ENCODE results near the gene PIP5K1A.
A peak's percentile ranks its signal among the peaks of the same experiment; 100 is the strongest.
"Not testable (repeated sequence)": the region's sequence is repeated elsewhere in the genome, so short reads cannot be mapped to it uniquely, and the experiment has no call there.

Gene PIP5K1A

DNA sequence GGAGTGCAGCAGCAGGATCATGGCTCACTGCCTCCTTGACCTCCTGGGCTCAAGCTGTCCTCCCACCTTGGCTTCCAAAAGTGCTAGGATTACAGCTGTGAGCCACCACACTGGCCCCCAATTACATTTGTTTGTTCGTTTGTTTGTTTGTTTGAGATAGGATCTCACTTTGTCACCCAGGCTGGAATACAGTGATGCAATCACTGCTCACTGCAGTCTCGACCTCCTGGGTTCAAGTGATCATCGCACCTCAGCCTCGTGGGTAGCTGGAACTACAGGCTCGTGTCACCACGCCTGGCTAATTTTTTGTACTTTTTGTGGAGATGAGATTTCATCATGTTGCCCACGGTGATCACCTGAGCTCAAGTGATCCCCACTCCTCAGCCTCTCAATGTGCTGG, 6.3 kb upstream of the PIP5K1A start:
- DNase-seq: no peak

DNA sequence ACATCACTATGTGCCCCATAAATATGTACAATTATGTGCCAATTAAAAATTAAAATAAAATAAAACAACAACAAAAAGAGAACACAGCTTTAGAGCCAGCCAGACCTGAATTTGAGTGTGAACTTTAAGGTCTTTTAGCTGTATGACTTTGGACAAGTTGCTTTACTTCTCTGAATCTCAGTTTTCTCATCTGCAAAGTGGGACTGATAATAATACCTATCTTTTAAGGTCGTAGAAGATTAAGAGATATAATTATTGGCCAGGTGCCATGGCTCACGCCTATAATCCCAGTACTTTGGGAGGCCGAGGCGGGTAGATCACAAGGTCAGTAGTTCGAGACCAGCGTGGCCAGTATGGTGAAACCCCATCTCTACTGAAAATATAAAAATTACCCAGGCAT, 5.0 kb upstream of the PIP5K1A start:
- DNase-seq: no peak

DNA sequence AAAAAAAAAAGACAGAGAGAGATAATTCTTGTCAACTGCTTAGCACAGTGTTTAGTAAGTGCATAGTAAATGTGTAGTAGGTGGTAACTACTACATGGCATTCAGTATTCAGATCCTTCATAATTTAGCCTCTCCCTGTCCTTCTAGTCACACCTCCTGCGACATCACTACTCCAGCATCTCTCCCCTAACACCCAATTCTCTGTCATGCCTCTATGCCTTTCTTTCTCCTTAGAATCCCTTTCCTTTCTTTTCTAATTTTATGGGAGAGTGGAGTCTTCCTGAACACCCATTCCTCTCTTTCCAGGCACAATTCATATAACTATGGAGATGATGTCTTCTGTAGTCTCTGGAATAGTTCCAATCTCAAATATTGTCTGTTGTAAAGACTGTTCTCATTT, 4.5 kb upstream of the PIP5K1A start:
- no peak for DNase-seq

DNA sequence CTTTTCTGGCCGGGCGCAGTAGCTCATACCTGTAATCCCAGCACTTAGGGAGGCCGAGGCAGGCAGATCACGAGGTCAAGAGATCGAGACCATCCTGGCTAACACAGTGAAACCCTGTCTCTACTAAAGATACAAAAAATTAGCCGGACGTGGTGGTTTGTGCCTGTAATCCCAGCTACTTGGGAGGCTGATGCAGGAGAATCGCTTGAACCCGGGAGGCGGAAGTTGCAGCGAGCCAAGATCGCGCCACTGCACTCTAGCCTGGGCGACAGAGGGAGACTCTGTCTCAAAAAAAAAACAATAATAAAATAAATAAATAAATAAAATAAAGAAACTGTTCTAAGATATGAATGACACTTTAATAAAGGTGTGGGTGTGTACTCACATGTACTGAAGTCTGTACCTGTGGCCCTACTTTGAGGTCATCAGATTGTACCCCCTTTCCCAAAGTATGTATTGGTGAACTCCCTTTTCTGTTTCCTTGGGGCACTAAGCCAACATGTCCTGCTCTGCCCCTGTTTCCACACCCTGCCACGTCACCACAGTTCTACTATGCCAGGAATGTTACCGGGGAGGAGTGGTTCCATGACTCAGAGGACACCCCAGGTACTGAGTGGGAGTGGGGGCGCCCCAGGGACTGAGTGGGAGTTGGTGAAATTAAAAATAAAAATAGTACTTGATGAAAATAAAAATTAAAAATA, 3.3 kb upstream of the PIP5K1A start:
- DNase-seq: not testable (repeated sequence)

DNA sequence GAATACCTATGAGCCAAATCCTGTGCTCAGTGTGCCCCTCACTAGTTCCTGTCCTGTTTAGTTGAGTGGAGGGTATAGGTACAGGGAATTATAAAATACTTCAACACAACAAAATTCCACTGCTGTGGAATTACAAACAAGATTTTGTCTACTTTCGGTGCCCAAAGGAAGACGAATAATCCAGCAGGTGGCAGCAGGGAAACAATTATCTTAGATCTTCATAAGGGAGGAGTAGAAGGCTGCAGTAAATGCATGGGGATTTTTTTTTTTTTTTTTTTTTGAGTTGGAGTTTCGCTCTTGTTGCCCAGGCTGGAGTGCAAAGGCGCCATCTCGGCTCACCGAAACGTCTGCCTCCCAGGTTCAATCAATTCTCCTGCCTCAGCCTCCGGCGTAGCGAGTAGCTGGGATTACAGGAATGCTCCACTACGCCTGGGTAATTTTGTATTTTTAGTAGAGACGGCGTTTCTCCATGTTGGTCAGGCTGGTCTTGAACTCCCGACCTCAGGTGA, 2.0 kb upstream of the PIP5K1A start:
- peak; percentile 35 for DNase-seq

DNA sequence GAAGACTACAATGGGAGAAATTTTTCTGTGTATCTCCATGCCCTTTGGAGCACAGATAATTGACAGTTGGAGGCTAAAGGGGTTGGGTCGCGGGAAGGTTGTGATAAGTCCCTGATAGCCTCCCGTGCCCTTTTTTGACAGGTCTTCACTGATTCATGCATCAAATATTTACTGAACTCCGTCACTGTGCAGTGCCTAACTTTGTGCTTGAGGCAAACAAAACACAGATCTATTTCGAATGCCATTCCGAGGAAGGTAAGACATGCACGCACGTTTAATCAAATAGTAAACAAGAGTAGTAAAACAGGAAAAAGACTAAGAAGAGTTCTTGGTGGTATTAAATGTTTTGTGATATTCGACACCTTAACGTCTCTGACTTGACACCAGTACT, 494 bp upstream of the PIP5K1A start:
- DNase-seq: no peak

DNA sequence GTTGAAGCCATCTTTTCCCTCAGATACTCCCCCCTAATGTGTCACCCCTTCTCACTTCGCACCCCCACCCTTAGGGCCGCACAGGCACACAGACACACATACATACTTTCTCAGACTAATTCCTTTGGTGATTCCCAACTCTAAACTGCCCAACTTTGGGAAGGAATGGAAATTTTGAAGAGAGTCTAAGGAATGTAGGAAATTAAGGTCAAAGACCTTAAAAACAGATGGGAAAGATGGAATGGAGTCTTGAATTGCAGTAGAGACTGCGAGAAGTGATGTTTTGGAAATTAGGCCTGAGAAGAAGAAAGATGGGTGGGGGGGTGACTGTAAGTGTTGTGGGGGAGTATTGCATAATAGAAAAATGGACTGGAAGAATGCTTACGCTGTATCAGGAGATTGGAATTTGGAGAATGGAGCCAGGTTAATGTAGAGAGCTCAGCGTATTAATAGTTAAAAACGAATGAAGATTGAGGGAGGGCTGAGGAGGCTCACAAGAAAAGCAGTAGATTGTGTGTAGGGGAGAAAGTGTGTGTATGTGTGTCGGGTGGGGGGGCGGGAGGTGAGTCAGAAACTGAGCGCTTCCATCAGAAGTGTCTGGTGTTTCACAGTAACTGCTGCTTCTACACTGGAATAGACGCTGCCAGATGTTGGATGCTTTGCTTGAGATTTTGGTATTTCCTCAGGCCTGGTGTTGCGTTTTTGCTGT, 1.7 kb downstream of the PIP5K1A start:
- DNase-seq: no peak

DNA sequence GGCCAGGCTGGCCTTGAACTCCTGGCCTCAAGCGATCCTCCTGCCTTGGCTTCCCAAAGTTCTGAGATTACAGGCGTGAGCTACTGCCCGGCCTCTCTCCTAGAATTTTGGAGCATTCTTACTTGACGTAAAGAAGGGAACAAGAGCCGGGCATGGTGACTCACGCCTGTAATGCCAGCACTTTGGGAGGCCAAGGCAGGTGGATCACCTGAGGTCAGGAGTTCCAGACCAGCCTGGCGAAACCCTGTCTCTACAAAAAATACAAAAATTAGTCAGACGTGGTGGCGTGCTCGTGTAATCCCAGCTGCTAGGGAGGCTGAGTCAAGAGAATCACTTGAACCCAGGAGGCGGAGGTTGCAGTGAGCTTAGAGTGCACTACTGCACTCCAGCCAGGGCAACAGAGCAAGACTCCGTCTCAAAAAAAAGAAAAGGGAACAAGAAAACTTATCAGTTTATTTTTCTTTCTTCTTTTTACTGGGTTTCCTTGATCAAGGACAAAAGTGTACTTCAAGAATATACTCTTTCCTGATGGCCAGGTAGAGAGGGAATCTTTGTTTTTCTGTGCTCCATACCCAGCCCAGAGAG, 7.1 kb downstream of the PIP5K1A start:
- DNase-seq: not testable (repeated sequence)

DNA sequence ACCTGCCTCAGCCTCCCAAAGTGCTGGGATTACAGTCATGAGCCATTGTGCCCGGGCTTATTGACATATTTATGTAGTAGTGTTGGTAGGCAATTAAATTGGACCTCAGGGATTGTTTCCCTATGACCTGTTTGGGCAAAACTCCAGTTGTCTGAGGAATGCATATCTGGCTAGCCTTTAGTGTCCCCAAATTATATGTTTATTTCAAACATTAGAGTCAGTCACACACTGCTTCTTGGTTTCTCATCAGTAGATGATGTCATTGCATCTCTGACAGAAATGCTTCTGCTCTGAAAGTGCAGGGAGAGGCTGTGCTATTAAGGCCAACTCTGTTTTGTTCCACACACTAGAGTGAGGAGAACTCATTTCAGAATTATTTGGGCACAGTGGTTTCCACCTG, 12.5 kb downstream of the PIP5K1A start:
- no peak for DNase-seq

DNA sequence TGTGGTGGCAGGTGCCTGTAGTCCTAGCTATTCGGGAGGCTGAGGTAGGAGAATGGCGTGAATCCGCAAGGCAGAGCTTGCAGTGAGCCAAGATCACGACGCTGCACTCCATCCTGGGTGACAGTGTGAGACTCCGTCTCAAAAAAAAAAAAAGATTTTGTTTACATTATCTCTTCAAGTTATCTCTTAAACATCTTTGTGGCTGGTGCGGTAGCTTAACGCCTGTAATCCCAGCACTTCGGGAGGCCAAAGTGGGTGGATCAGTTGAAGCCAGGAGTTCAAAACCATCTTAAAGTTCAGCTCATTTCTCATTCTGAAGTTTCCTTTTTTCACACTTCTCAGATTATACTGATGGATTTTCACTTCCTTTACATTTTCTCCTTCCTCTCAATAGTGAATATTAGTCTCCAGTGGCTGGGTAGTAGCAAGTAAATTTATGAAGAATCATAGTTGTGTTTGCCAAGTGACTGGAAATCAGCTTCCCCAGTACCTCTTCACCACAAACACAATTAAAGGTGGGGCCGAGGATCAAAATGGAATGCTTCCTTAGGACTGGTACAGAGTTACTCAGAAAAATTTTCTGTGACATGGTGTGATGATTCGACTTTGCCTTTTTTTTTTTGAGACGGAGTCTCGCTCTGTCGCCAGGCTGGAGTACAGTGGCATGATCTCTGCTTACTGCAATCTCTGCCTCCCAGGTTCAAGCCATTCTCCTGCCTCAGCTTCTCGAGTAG, 13.8 kb downstream of the PIP5K1A start:
- DNase-seq: no peak

DNA sequence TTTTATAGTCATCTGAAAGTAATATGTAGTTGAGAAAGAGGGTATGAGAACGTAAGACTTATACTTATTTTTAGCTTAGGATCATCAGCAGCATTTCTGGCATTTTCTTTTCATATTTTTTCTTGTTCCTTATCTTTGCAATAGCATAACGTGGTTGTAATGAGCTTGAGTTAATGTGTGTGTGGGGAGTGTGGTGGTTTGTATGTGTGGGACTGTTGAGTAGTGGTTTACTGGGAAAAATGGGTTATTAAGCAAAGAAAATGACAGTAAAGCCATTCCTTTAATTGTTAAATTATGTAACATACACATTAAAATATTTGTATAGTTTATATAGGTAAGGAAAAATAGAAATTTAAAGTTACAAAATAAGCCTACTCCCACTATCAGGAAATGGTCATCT, 15.2 kb downstream of the PIP5K1A start:
- no peak for DNase-seq

DNA sequence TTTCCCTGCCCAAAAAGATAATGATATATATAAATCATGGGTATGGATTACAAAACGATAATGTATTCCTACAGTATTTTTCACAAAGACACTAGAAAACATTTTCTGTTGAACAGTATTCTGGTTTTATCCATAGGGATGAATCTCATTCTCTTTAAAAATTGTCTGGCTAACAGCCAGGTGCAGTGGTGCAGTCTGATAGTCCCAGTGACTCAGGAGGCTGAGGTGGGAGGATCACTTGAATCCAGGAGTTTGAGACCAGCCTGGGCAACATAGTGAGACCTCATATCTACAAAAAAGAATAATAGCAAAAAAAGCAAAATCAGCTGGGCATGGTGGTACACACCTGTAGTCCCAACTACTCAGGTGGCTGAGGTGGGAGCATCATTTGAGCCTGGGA, 23.3 kb downstream of the PIP5K1A start:
- no peak for DNase-seq

DNA sequence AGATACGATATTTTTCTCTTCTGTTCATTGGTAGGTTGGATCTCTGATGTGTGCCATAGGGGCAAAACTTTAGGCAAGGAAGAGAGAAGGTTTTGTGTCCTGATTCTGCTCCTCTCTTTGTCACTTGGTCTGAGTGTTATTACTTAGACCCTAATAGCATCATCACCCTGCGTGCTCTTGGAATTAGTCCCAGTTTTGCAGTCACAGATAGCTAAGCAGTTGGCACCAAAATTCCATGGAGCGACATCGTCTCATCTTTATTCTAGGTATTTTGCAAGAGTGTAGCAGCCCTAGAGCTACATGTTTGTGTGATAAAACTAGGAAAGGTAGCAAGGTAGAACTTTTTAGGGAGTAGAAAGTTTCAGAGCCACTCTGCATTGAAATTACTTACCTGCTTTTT, 23.8 kb downstream of the PIP5K1A start:
- DNase-seq: no peak

DNA sequence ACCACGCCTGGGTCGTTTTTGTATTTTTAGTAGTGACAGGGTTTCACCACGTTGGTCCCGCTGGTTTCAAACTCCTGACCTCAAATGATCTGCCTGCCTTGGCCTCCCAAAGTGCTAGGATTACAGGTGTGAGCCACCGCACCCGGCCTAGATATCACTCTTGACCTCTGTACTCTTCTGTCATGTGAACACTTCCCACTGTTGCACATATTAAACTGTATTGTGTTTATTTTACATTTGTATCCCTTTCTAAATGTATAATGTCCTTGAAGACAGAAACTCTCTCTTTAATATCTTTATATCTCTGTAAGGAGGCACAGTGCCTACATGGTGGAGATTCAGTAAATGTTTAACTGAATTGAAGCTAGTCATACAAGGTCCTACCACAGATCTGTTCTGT, 36.9 kb downstream of the PIP5K1A start:
- DNase-seq: no peak

DNA sequence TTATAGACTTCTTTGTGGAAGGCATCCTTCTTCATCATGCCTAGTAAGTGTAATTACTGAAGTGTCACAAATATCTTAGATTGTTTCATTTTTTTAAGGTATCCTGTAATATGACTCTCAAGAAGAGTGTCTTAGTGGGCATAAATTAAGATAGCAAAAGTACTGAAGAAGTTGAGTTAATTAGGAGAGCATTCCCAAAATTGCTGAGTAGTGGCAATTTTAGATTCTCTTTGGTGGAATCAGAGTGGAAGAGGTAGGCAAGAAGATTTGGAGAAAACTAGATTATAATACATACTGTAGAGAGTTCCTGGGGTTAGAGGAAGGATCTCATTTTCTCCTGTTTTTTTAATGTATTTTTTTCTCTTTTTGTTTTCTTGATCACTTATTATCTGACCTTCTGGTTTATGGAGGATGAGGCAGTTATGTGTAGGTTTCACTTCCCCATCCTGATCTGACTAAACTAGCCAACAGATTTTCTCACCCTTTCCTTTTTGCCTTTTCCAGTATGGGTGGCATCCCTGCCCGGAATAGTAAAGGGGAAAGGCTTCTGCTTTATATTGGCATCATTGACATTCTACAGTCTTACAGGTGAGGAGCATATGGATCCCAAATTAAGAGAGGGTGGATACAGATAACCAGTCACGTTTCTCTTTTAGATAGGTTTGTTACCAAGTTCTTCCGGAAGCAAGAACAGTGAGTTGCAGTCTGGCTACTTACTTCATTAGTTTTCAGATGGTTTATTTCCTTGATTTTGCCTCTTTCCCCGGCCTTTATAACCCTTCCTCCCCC, 39.5 kb downstream of the PIP5K1A start:
- DNase-seq: no peak

DNA sequence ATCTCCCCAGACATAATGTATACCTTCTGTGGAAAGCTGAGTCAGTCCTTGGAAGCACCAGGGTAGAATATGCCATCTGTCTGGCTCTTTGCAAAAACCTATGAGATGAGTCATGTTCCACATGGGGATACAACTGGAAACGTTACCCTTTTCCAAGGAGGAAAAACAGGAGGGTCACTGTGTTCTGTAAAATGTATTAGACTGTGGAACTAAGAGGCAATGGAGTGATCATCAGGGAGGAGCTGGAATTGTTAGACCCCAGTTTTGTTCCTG, 40.1 kb downstream of the PIP5K1A start:
- DNase-seq: no peak

DNA sequence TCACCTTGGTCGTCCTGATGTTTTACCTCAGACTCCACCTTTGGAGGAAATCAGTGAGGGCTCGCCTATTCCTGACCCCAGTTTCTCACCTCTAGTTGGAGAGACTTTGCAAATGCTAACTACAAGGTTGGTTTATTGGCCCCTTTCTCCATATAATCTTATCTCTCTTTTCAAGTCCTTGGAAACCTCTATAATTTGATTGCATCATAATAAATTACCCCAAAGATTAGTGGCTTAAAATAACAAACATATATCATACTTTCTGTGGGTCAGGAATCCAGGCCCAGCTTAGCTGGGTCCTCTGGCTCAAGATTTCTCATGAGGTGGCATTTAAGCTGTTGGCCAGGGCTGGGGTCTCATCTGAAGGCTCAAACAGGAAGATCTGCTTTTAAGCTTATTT, 44.1 kb downstream of the PIP5K1A start:
- no peak for DNase-seq

DNA sequence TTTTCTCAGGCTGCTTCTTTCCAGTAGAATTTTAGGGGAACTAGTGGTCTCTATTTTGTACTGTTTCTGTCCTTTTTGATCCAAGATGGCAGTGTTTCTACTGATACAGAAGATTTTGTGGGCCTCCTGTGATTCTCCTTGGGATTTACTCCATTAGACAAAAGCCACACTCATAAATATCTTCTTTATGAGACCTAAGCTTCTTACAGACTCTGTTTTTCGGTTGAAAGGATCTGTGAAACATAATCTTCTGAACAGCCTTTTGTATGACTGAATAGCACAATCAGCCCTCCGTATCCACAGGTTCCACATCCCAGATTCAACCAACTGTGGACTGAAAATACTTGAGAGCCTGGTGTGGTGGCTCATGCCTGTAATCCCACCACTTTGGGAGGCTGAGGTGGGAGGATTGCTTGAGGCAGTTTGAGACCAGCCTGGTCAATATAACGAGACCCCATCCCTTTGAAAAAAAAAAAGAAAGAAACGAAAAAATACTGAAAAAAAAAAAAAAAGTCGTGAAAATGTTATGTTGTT, 45.4 kb downstream of the PIP5K1A start:
- DNase-seq: no peak

DNA sequence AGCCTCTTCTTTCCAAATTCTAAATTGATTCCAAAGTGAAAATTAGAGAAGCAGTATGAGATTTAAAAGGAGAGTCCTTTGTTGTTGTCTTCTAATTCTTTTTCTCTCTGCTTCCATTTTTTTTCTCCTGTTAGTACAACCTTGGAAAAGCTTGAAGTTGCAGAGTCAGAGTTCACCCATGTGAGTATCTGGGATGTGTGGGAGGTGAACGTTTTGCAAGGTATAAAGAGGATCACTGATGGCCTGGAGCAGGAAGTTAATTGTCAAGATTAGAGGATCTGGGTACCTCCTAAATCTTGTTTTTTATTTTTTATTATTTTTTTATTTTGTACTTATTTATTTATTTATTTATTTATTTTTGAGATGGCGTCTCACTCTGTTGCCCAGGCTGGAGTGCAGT, 48.4 kb downstream of the PIP5K1A start:
- no peak for DNase-seq

DNA sequence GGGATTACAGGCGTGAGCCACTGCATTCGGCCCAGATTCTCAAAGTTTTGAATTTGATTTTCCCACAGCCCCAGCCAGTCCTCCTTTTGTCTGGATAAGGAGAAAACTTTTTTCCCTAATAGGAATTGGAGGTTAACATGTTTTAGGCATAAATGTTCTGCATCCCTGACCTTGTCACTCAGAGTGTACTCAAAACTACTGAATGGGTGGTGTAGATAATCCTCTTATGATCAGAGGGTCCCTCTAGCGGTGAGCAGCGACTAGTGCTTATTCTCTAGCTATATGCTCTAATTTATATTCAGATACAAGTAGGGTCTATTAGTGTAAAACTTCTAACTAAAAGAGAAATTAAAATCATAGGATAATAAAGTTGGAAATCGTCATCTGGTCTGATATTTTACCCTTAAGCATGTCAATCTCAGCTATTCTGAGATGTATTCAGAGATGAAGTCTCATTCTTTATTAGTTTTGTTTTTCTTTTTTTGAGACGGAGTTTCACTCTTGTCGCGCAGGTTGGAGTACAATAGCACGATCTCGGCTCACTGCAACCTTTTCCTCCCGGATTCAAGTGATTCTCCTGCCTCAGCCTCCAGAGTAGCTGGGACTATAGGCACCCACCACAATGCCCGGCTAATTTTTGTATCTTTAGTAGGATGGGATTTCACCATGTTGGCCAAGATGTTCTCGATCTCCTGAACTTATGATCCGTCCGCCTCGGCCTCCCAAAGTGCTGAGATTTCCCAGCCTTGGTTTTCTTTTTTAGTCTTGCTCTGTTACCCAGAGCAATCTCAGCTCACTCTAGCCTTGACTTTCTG, 53.5 kb downstream of the PIP5K1A start:
- peak; percentile 38 for DNase-seq
